Neuronal stem cell (in vitro differentiated cells): ENCODE results near the gene SULF2.

Experiments used
- DNase-seq: peaks from one replicate; pipeline ENCODE4 v3.0.0-alpha.2; 2013; ENCODE audit warnings: low spot score
- H2AFZ ChIP-seq: one replicate; pipeline ENCODE4 v1.6.1; 2013; ENCODE audit warnings: mild to moderate bottlenecking, low read length, inconsistent platforms
- H2AK5ac ChIP-seq: 2 replicates; pipeline ENCODE4 v1.6.1; 2013; ENCODE audit warnings: low read depth, mild to moderate bottlenecking, inconsistent platforms, low read length, moderate library complexity, mixed read lengths
- H2BK120ac ChIP-seq: 2 replicates; pipeline ENCODE4 v1.6.1; 2013; ENCODE audit warnings: low read depth, mild to moderate bottlenecking, inconsistent platforms, low read length, moderate library complexity, mixed read lengths
- H2BK12ac ChIP-seq: one replicate; pipeline ENCODE4 v1.6.1; 2013; ENCODE audit warnings: low read length, inconsistent platforms
- H2BK15ac ChIP-seq: 2 replicates; pipeline ENCODE4 v1.6.1; 2013; ENCODE audit warnings: mild to moderate bottlenecking, low read length, inconsistent platforms, mixed read lengths
- H2BK5ac ChIP-seq: one replicate; pipeline ENCODE4 v1.6.1; 2013; ENCODE audit warnings: inconsistent platforms, mild to moderate bottlenecking, low read length, moderate library complexity
- H3K14ac ChIP-seq: one replicate; pipeline ENCODE4 v1.6.1; 2013; ENCODE audit warnings: low read length, inconsistent platforms
- H3K18ac ChIP-seq: 2 replicates; pipeline ENCODE4 v1.6.1; 2013; ENCODE audit warnings: low read length, inconsistent platforms
- H3K23ac ChIP-seq: 2 replicates; pipeline ENCODE4 v1.6.1; 2013; ENCODE audit warnings: low read depth, mild to moderate bottlenecking, mixed read lengths, low read length, inconsistent platforms; ENCODE audit not compliant: poor library complexity
- H3K27ac ChIP-seq: replicated peaks from 3 replicates; pipeline ENCODE4 v1.5.1; 2013; ENCODE audit warnings: low read length, inconsistent platforms
- H3K27me3 ChIP-seq, 3 experiments: 2 replicates each; pipeline ENCODE4 v1.6.1; 2013; ENCODE audit warnings: low read length in 3 of 3, mild to moderate bottlenecking in 2 of 3, inconsistent platforms in 1 of 3, low read depth in 1 of 3, mixed read lengths in 1 of 3, moderate library complexity in 1 of 3; ENCODE audit not compliant: control insufficient read depth in 3 of 3, insufficient read depth in 3 of 3
- H3K36me3 ChIP-seq, 2 donors: replicated peaks in 1 of 2; 2 replicates each; pipeline ENCODE4 v1.6.1; 2013; ENCODE audit warnings: low read length in 2 of 2; ENCODE audit not compliant: control insufficient read depth in 2 of 2, insufficient read depth in 2 of 2
- H3K4ac ChIP-seq: 2 replicates; pipeline ENCODE4 v1.6.1; 2013; ENCODE audit warnings: inconsistent platforms, mild to moderate bottlenecking, low read length, moderate library complexity
- H3K4me1 ChIP-seq, 2 donors: 1 replicate in 1 of 2; 2 replicates in 1 of 2; pipeline ENCODE4 v1.6.1; 2013; ENCODE audit warnings: low read length in 2 of 2, low read depth in 1 of 2; ENCODE audit not compliant: control insufficient read depth in 2 of 2, insufficient read depth in 1 of 2
- H3K4me2 ChIP-seq: one replicate; pipeline ENCODE4 v1.6.1; 2013; ENCODE audit warnings: mild to moderate bottlenecking, low read length, inconsistent platforms; ENCODE audit not compliant: insufficient read depth, poor library complexity, severe bottlenecking
- H3K4me3 ChIP-seq, 2 donors: 2 replicates each; pipeline ENCODE4 v1.5.1; 2013; ENCODE audit warnings: low read length in 2 of 2, mild to moderate bottlenecking in 2 of 2, inconsistent platforms in 1 of 2, moderate library complexity in 1 of 2
- H3K79me1 ChIP-seq: one replicate; pipeline ENCODE4 v1.6.1; 2013; ENCODE audit warnings: low read depth, mild to moderate bottlenecking, inconsistent platforms, low read length, moderate library complexity
- H3K9ac ChIP-seq: one replicate; pipeline ENCODE4 v1.6.1; 2013; ENCODE audit warnings: mild to moderate bottlenecking, low read depth, low read length, inconsistent platforms; ENCODE audit not compliant: poor library complexity
- H3K9me3 ChIP-seq, 2 donors: replicated peaks in 1 of 2; 2 replicates each; pipeline versions ENCODE3 to v1.6.1; 2013; ENCODE audit warnings: low read length in 2 of 2, mild to moderate bottlenecking in 2 of 2, inconsistent platforms in 1 of 2, low read depth in 1 of 2, mixed read lengths in 1 of 2, moderate library complexity in 1 of 2; ENCODE audit not compliant: control insufficient read depth in 2 of 2, insufficient read depth in 1 of 2
- H4K8ac ChIP-seq: one replicate; pipeline ENCODE4 v1.6.1; 2013; ENCODE audit warnings: low read depth, mild to moderate bottlenecking, inconsistent platforms, low read length, moderate library complexity
- H4K91ac ChIP-seq: one replicate; pipeline ENCODE4 v1.6.1; 2013; ENCODE audit warnings: low read length, low read depth, mild to moderate bottlenecking, inconsistent platforms; ENCODE audit not compliant: poor library complexity
- WGBS, 2 donors: extraction: QIAGEN DNeasy Blood & Tissue Kit; methylation state at CpG; one replicate each; pipeline ENCODE4 v1.1.7; 2013; ENCODE audit warnings: missing lambda C conversion rate in 2 of 2, mixed read lengths in 1 of 2; ENCODE audit not compliant: insufficient read length in 2 of 2, insufficient replicate concordance in 1 of 2; ENCODE audit errors: extremely low coverage in 2 of 2; 5-methylcytosine and 5-hydroxymethylcytosine counted together

SULF2 gene

GRCh38 chr20:47758517-47759450 is 26.5 kb downstream of the SULF2 start:
- Histone ChIP-seq H4K91ac (no peak overlapping the region), H2BK120ac (no peak overlapping the region), H3K4me1 (peaks cover 14 to 16% of the 10 kb centered on the region in 2 donors), H2AK5ac (peak overlapping the region; percentile 64), H3K27ac (no peak overlapping the region), H3K9ac (peak overlapping the region; percentile 57), H3K4ac (no peak overlapping the region), H3K23ac (peak overlapping the region; percentile 52), H3K4me2 (no peak overlapping the region), H2BK12ac (no peak overlapping the region), H3K9me3 (no peaks in the 10 kb centered on the region), H3K14ac (no peak overlapping the region), H3K79me1 (no peaks in the 10 kb centered on the region), H4K8ac (no peak overlapping the region), H3K18ac (peak overlapping the region; percentile 46), H2BK15ac (no peak overlapping the region), H3K36me3 (peaks cover 0 to 20% of the 10 kb centered on the region in 2 donors), H2BK5ac (no peak overlapping the region), H3K4me3 (no peak overlapping the region), H3K27me3 (no peaks in the 10 kb centered on the region), H2AFZ (no peak overlapping the region)
- no peak for DNase-seq
- no CpG with 5 or more reads among the region's 21 CpGs for WGBS, 2 donors

GRCh38 chr20:47757145-47758035 is 27.9 kb downstream of the SULF2 start:
- Histone ChIP-seq H3K4me2 (no peak overlapping the region), H4K91ac (no peak overlapping the region)
- DNase-seq, result no peak

GRCh38 chr20:47754946-47755652 is 30.2 kb downstream of the SULF2 start:
- no peak overlapping the region for H2AFZ ChIP-seq
- H3K14ac ChIP-seq, result no peak overlapping the region
- no peak overlapping the region for H3K9ac ChIP-seq
- H2BK5ac ChIP-seq, result no peak overlapping the region
- peaks cover 0 to 34% of the 10 kb centered on the region in 2 donors for H3K36me3 ChIP-seq
- H3K79me1 ChIP-seq, result no peaks in the 10 kb centered on the region
- no peaks in the 10 kb centered on the region for H3K9me3 ChIP-seq
- DNase-seq, result no peak
- H2BK120ac ChIP-seq, result no peak overlapping the region
- no peak overlapping the region for H3K27ac ChIP-seq
- no peak overlapping the region for H3K4me3 ChIP-seq
- H4K91ac ChIP-seq, result no peak overlapping the region
- no peak overlapping the region for H3K23ac ChIP-seq
- peaks cover 11 to 14% of the 10 kb centered on the region in 2 donors for H3K4me1 ChIP-seq
- H3K4me2 ChIP-seq, result no peak overlapping the region
- no peak overlapping the region for H3K4ac ChIP-seq
- H3K27me3 ChIP-seq, result no peaks in the 10 kb centered on the region
- H2AK5ac ChIP-seq, result no peak overlapping the region
- WGBS, 2 donors, result no CpG with 5 or more reads among the region's 10 CpGs
- H4K8ac ChIP-seq, result no peak overlapping the region
- H2BK15ac ChIP-seq, result no peak overlapping the region
- H2BK12ac ChIP-seq, result no peak overlapping the region
- no peak overlapping the region for H3K18ac ChIP-seq

More at GRCh38 chr20:47757145-47758035, 27.9 kb downstream of the SULF2 start:
- no peak overlapping the region for H2AK5ac ChIP-seq
- peaks cover 14 to 17% of the 10 kb centered on the region in 2 donors for H3K4me1 ChIP-seq
- no peaks in the 10 kb centered on the region for H3K79me1 ChIP-seq
- H3K27me3 ChIP-seq, result no peaks in the 10 kb centered on the region
- H2BK120ac ChIP-seq, result no peak overlapping the region
- no peak overlapping the region for H3K23ac ChIP-seq
- H3K18ac ChIP-seq, result peak overlapping the region; percentile 56
- peak overlapping the region; percentile 74 for H2AFZ ChIP-seq
- H3K27ac ChIP-seq, result no peak overlapping the region
- H4K8ac ChIP-seq, result no peak overlapping the region
- no peak overlapping the region for H2BK12ac ChIP-seq
- no peak overlapping the region for H2BK5ac ChIP-seq
- H3K4me3 ChIP-seq, result no peak overlapping the region
- H3K14ac ChIP-seq, result no peak overlapping the region
- no peak overlapping the region for H3K9ac ChIP-seq
- no CpG with 5 or more reads among the region's 32 CpGs for WGBS, 2 donors
- H2BK15ac ChIP-seq, result peak overlapping the region; percentile 41
- peaks cover 0 to 20% of the 10 kb centered on the region in 2 donors for H3K36me3 ChIP-seq
- H3K9me3 ChIP-seq, result no peaks in the 10 kb centered on the region
- H3K4ac ChIP-seq, result no peak overlapping the region
